ENCODE measurements around the gene PRR5.

PRR5 gene

GRCh38 chr22:44718418-44718817 lies 16.4 kb downstream of the PRR5 start:
- DNase-seq (ENCODE audit: low spot score): no peak

- peak; percentile 31 for DNase-seq (ENCODE audit: low spot score)
These were observed 17.8 kb downstream of the PRR5 start for GRCh38 chr22:44719586-44720368.

- DNase-seq (ENCODE audit: low spot score): no peak
These were observed 19.2 kb downstream of the PRR5 start for GRCh38 chr22:44721213-44721612.

- no peak for DNase-seq (ENCODE audit: low spot score)
These were observed 20.6 kb downstream of the PRR5 start for GRCh38 chr22:44722611-44723010.

- no peak for DNase-seq (ENCODE audit: low spot score)
These were observed 21.8 kb downstream of the PRR5 start for GRCh38 chr22:44723801-44724200.

GRCh38 chr22:44724416-44724815 lies 22.4 kb downstream of the PRR5 start:
- DNase-seq (ENCODE audit: low spot score): no peak

GRCh38 chr22:44724859-44725258 lies 22.9 kb downstream of the PRR5 start:
- DNase-seq (ENCODE audit: low spot score): no peak

- DNase-seq (ENCODE audit: low spot score): no peak
These were observed 24.4 kb downstream of the PRR5 start for GRCh38 chr22:44726439-44726838.

GRCh38 chr22:44727148-44727547 lies 25.1 kb downstream of the PRR5 start:
- no peak for DNase-seq (ENCODE audit: low spot score)

- DNase-seq (ENCODE audit: low spot score): no peak
These were observed 25.7 kb downstream of the PRR5 start for GRCh38 chr22:44727709-44728108.

- no peak for DNase-seq (ENCODE audit: low spot score)
These were observed 26.8 kb downstream of the PRR5 start for GRCh38 chr22:44728761-44729324.

- DNase-seq (ENCODE audit: low spot score): no peak
These were observed 27.5 kb downstream of the PRR5 start for GRCh38 chr22:44729391-44730021.

- no peak for DNase-seq (ENCODE audit: low spot score)
These were observed 28.0 kb downstream of the PRR5 start for GRCh38 chr22:44730022-44730393.

- no peak for DNase-seq (ENCODE audit: low spot score)
These were observed 28.7 kb downstream of the PRR5 start for GRCh38 chr22:44730490-44731356.

GRCh38 chr22:44731357-44731970 lies 29.5 kb downstream of the PRR5 start:
- DNase-seq (ENCODE audit: low spot score): no peak

GRCh38 chr22:44732017-44732561 lies 30.1 kb downstream of the PRR5 start:
- no peak for DNase-seq (ENCODE audit: low spot score)

- DNase-seq (ENCODE audit: low spot score): no peak
These were observed 30.7 kb downstream of the PRR5 start for GRCh38 chr22:44732661-44733060.

- DNase-seq (ENCODE audit: low spot score): no peak
These were observed 31.6 kb downstream of the PRR5 start for GRCh38 chr22:44733426-44734106.

GRCh38 chr22:44734278-44734677 lies 32.3 kb downstream of the PRR5 start:
- DNase-seq (ENCODE audit: low spot score): no peak

- no peak for DNase-seq (ENCODE audit: low spot score)
These were observed 33.0 kb downstream of the PRR5 start for GRCh38 chr22:44734801-44735517.
